AG04449 (cell line): Measurements from ENCODE around the gene SLCO2B1.

Experiments used
- CTCF ChIA-PET: fragments of 350-600 bp; formaldehyde crosslinking; extraction: SDS; loops from one replicate; lab custom pipeline; 2021; ENCODE audit warnings: antibody characterized with exemption; lab: Yijun Ruan, JAX
- POLR2A ChIA-PET: fragments of 400-600, 350-600 bp; formaldehyde crosslinking; extraction: SDS; loops from one replicate; lab custom pipeline; 2020; ENCODE audit warnings: antibody characterized with exemption, inconsistent platforms; lab: Yijun Ruan, JAX
- DNase-seq: peaks from one replicate; pipeline ENCODE4 v3.0.0-alpha.2; 2010; ENCODE audit warnings: low read depth, low spot score
- H3K4me3 ChIP-seq: 2 replicates; pipeline ENCODE4 v1.5.1; 2011; ENCODE audit warnings: low read depth, mild to moderate bottlenecking, control low read depth, low read length
- TF ChIP-seq, protein P1 (sequence below): IDR thresholded peaks from one replicate; pipeline ENCODE4 v1.5.1; 2011; ENCODE audit warnings: mild to moderate bottlenecking, moderate library complexity, low read length, control low read depth, inconsistent platforms; ENCODE audit not compliant: insufficient read depth; ENCODE audit errors: missing control alignments

The SLCO2B1 gene

DNA sequence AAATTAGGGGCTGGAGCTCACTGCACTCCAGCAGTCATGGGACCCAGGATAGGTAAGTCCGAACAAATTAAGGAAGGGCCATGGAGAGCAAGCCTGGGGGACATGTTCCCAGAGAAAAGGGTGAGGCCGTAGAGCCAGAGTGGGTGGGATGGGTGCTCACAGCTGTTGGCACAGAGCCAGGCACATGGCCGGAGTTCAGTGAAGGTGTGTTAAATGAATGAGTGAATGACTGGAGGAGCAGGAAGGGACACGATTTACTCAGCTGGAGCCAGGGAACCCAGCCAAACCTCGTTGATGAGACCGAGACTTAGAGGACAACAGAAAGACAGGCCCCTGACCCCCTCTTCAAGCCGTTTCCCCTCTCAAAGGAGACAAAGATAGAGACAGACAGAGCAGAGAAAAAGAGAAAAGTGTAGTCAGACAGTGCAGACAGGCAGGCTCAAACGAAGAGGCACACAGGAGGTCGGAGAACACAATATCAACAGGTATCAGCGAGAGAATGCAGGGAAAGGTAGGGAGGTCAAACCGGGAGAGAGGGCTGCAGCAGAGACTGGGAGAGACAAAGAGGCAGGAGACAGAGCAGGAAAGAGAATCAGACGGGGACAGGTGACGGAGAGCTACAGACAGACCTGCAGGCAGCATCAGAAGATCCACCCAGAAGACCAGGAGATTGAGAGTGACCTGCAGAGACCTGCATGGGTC is 590 bp downstream of the SLCO2B1 start:
- TF ChIP-seq, protein P1, sequence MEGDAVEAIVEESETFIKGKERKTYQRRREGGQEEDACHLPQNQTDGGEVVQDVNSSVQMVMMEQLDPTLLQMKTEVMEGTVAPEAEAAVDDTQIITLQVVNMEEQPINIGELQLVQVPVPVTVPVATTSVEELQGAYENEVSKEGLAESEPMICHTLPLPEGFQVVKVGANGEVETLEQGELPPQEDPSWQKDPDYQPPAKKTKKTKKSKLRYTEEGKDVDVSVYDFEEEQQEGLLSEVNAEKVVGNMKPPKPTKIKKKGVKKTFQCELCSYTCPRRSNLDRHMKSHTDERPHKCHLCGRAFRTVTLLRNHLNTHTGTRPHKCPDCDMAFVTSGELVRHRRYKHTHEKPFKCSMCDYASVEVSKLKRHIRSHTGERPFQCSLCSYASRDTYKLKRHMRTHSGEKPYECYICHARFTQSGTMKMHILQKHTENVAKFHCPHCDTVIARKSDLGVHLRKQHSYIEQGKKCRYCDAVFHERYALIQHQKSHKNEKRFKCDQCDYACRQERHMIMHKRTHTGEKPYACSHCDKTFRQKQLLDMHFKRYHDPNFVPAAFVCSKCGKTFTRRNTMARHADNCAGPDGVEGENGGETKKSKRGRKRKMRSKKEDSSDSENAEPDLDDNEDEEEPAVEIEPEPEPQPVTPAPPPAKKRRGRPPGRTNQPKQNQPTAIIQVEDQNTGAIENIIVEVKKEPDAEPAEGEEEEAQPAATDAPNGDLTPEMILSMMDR: no peak
- H3K4me3 ChIP-seq: no peak overlapping the region
- POLR2A ChIA-PET: no interaction called here
- DNase-seq: no peak
- CTCF ChIA-PET: interaction anchor here (0.8 to 15.7 kb wide), 6 partner anchors 10 to 106 kb away, joined by 3 to 438 read pairs (median 12); partner anchors contain the start of gene TPBGL

DNA sequence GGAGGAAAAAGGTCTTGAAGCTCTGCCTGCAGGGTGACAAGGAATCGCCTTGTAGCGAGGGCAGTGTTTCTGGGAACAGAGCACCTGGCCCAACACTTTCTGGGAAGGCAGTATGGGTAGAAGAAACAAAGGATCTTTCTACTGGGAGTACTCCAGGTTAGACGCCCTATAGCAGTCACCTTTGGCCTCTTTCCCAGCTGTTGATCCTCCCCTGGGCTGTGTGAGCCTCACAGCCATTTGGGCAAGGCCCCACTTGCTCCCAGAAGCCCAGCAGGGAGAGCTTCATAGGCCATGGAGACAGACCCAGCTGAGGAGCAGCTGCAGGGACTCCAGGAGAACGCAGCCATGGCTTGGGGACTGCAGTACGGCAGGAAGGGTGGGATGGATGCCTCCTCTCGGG is 1.2 kb downstream of the SLCO2B1 start:
- ChIA-PET POLR2A (no interaction called here), CTCF (interaction anchor here (1.9 to 15.7 kb wide), 4 partner anchors 10 to 97 kb away, joined by 7 to 438 read pairs (median 94); partner anchors contain the start of gene TPBGL)
- DNase-seq: no peak
- H3K4me3 ChIP-seq: no peak overlapping the region
- TF ChIP-seq, protein P1: no peak

- no peak for DNase-seq
- ChIA-PET CTCF (interaction anchor here (1.9 to 12.6 kb wide), 2 partner anchors 11 to 223 kb away, joined by 6 to 171 read pairs; no protein-coding TSS in a partner anchor), POLR2A (no interaction called here)
- TF ChIP-seq, protein P1: no peak
- no peak overlapping the region for H3K4me3 ChIP-seq
These were observed 1.9 kb downstream of the SLCO2B1 start for GRCh38 chr11:75152651-75153427.

- CTCF ChIA-PET: interaction anchor here (0.9 to 12.6 kb wide), 7 partner anchors 13 to 94 kb away, joined by 3 to 171 read pairs (median 4); no protein-coding TSS in a partner anchor
- POLR2A ChIA-PET: no interaction called here
- H3K4me3 ChIP-seq: no peak overlapping the region
- no peak for DNase-seq
- TF ChIP-seq, protein P1: no peak
These were observed 4.0 kb downstream of the SLCO2B1 start for GRCh38 chr11:75154646-75155569.

DNA sequence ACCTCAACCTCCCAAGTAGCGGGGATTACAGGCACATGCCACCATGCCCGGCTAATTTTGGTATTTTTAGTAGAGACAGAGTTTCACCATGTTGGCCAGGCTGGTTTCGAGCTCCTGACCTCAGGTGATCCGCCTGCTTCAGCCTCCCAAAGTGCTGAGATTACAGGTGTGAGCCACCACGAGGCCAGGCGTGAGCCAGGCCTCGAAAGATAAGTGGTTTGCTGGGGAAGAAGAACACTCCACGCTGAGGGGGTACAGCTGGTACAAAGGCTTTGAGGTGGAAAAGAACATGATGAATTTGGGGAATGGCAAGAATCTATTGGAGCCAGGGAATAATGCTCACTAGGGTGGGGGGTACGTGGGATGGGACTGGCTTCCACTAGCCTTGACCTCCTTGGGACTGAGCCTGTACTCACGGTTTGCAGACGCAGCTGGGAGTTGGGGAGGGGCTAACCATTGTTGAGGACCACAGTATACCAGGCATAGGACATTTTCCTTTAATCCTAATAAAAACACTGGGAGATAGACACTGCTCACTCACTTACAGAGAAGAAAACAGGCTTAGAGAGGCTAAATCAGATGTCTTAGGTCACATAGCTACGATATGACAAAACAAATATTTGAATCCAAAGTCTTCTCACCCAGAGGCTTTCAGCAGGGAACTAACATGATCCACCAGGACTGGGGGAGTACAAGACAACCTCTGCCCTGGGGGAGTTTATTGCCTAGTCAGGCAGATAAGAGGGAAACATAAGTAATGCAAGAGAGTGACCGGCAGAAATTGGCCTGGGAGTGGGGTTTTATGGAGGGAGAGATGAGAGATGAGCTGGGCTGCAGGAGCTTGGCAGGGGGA is 4.9 kb downstream of the SLCO2B1 start:
- DNase-seq: no peak
- ChIA-PET CTCF (interaction anchor here (1.2 to 12.6 kb wide), 3 partner anchors 14 to 86 kb away, joined by 3 to 171 read pairs (median 4); no protein-coding TSS in a partner anchor), POLR2A (no interaction called here)
- TF ChIP-seq, protein P1: no peak
- no peak overlapping the region for H3K4me3 ChIP-seq
